AG09319 (cell line): ENCODE data around the gene TMEM200A.
"Not testable (repeated sequence)": the region's sequence is repeated elsewhere in the genome, so short reads cannot be mapped to it uniquely, and the experiment has no call there.

ENCODE experiments used
- DNase-seq: peaks from one replicate; pipeline ENCODE4 v3.0.0-alpha.2; 2010; ENCODE audit warnings: low read depth; ENCODE audit errors: extremely low read depth
- TF ChIP-seq, protein P1 (sequence below): IDR thresholded peaks from 2 replicates; pipeline ENCODE4 v1.5.1; 2011; ENCODE audit warnings: low read depth, mild to moderate bottlenecking, inconsistent platforms, low read length, moderate library complexity

TMEM200A gene

DNA sequence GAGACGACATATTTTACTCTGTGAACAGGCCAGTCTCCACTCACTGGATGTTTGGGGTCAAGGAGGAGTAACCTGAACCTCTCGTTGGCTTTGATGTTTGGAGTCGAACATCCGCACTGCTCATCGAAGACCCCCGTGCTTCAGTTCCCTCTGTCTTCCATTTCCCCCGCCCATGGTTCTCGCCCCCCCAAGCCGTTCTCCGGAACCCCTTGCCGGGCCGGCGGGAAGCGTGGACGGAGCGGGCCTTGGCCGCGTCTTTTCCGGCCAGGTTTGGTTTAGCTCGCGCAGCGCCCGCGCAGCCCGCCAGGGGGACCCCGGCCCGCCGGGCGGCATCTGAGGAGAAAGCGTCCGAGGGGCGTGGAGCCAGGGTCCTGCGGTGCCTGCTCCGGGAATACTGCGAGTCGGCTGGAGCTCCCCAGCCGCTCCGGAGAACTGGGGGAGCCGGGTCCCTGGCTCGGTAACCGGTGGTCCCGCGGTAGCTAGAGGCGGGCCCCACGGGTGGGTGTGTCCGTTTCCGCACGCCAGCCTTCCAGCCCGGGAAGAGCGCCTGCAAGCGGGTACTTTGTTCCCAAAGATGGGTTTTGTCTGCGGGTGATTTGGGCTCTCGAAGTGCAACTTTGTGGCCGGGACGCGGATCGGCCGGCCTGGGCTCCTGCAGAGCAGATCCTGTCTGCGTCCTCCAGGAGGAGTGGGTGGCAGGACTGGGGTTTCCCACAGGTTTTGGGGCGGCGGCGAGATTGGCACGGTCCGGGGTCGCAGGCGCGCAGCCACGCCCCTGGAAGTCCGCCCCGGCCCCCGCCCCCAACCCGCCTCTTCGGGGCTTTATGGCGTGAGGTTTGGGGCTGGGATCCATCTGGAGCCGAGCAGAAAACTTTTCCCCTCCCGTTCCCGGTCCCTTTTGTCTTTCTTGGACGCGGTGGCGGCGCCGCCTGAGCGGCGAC is at the start of gene TMEM200A:
TMEM200A (plus strand) TSS at position 852 of the 941 bp plus-strand sequence. CDS start 74,406 bp downstream, outside the sequence.
- peak; percentile 30 for DNase-seq
- TF ChIP-seq, protein P1, sequence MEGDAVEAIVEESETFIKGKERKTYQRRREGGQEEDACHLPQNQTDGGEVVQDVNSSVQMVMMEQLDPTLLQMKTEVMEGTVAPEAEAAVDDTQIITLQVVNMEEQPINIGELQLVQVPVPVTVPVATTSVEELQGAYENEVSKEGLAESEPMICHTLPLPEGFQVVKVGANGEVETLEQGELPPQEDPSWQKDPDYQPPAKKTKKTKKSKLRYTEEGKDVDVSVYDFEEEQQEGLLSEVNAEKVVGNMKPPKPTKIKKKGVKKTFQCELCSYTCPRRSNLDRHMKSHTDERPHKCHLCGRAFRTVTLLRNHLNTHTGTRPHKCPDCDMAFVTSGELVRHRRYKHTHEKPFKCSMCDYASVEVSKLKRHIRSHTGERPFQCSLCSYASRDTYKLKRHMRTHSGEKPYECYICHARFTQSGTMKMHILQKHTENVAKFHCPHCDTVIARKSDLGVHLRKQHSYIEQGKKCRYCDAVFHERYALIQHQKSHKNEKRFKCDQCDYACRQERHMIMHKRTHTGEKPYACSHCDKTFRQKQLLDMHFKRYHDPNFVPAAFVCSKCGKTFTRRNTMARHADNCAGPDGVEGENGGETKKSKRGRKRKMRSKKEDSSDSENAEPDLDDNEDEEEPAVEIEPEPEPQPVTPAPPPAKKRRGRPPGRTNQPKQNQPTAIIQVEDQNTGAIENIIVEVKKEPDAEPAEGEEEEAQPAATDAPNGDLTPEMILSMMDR: peak; percentile 83

DNA sequence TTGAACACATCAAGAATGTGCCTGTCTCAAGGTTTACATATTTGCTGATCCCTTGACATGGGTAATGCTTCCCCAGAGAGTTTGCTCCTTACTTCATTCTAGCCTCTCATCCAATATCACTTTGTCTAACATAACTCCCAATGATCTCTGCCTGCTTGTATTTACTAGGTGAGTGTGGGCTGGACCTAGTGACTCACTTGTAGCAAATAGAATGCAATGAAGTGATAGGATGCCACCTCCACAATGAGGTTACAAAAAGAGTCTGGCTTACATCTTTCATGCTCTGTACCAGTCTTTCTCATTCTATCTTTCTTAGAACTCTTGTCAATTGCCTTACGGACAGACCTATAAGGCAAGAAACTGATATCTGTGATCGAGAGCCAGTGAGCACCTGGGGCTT is 44.9 kb upstream of the TMEM200A start:
- TF ChIP-seq, protein P1: no peak
- DNase-seq: no peak

DNA sequence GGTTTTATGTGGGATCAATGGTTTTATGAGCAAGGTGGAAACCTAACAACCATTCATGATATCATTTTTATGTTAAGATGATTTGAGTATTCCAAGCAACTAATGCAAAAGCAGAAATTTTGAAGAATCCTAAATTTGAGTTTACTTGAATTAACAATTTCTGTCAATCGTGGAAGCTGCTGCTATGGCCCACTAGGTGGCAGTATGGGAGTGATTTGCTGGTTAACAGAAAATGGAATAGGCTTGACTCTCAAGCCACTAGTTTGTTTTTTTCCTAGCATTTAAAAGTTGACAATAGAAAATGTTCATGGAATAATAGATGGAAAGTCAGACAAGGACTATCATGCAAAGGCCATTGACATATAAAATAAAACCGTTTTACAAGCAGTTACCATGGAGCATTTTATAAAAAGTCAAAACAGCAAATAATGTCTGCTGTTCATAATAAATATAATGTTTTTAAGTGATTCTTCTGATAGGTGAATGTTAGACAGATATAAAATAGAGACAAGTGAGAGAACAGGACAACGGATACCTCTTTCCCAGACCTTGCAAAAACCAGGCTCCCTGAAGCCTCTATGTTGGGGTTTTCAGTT is 43.0 kb upstream of the TMEM200A start:
- TF ChIP-seq, protein P1: peak; percentile 86
- peak; percentile 54 for DNase-seq

- TF ChIP-seq, protein P1: no peak
Observed at GRCh38 chr6:130324657-130325056, 41.2 kb upstream of the TMEM200A start.

DNA sequence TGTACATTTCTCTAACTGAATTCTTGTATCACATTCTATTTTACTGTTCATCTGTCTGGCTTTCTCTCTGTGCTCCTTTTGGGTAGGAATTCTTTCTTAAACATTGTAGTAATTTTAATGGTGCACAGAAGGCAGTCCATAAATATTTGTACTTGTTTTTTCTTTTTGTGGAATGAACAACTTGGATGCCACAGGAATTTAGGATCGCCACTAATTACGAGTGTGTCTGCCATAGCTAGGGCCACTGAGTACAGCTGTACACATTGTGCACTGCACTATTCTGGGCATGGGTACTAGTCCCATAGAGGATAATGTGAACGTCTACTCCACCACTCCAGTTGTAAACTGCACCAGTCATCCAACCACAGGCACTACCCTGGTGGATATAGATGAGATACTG is 39.3 kb upstream of the TMEM200A start:
- DNase-seq: no peak
- TF ChIP-seq, protein P1: no peak

More at GRCh38 chr6:130324657-130325056, 41.2 kb upstream of the TMEM200A start:
- peak; percentile 41 for DNase-seq

- DNase-seq: peak; percentile 4
- TF ChIP-seq, protein P1: no peak
Observed at GRCh38 chr6:130337534-130337933, 28.3 kb upstream of the TMEM200A start.

DNA sequence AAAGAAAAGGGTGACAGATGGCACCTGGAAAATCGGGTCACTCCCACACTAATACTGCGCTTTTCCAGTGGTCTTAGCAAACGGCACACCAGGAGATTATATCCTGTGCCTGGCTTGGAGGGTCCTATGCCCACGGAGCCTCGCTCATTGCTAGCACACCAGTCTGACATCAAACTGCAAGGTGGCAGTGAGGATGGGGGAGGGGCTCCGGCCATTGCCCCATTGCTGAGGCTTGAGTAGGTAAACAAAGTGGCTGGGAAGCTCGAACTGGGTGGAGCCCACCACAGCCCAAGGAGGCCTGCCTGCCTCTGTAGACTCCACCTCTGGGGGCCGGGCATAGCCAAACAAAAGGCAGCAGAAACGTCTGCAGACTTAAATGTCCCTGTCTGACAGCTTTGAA is 19.5 kb upstream of the TMEM200A start:
- not testable (repeated sequence) for DNase-seq
